Jurkat, Clone E6-1 (cell line): ENCODE measurements around the gene MOV10L1.
"Not testable (repeated sequence)": the region's sequence is repeated elsewhere in the genome, so short reads cannot be mapped to it uniquely, and the experiment has no call there.

ENCODE experiments used
- DNase-seq: peaks from one replicate; pipeline ENCODE4 v3.0.0-alpha.2; 2011; ENCODE audit warnings: low read depth, low spot score
- H3K4me3 ChIP-seq: 2 replicates; pipeline ENCODE4 v1.5.1; 2011; ENCODE audit warnings: mild to moderate bottlenecking, low read length, control low read depth, moderate library complexity

The MOV10L1 gene

DNA sequence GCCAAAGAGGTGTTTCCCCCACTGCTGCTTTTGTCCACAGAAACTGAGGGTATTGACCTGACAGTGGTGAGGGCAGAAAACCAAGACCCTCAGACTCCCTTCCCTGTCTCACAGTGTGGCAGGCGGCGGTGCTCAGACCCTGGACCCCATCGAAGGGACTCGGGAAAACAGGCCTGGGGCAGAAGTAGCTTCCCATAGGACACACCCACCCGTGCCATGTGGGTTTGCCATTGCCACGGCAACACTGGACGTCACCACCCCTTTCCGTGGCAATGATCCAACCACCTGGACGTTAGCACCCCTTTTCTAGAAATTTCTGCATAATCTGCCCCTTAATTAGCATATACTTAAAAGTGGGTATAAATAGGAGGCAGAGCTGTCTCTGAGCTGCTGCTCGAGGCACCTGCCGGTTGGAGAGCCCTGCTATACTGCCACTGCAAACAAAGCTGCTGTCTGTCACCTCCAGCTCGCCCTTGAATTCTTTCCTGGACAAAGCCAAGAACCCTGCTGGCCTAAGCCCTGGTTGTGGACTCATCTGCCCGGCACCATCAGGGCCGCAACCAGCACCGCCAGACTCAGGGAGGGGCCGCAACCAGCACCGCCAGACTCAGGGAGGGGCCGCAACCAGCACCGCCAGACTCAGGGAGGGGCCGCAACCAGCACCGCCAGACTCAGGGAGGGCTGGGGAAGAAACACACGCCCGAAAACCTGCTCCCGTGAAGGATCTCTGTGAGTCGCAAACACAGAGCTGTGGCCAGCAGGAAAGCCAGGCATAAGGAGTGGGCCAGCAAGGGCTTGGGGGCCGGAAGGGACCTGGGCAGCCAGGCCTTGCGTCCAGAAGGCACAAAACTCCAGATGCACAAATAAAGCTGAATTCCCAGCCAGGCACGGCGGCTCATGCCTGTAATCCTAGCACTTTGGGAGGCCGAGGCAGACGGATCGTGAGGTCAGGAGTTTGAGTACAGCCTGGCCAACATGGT, 15.0 kb upstream of the MOV10L1 start:
- H3K4me3 ChIP-seq, result no peak overlapping the region
- peak; percentile 3 for DNase-seq

DNA sequence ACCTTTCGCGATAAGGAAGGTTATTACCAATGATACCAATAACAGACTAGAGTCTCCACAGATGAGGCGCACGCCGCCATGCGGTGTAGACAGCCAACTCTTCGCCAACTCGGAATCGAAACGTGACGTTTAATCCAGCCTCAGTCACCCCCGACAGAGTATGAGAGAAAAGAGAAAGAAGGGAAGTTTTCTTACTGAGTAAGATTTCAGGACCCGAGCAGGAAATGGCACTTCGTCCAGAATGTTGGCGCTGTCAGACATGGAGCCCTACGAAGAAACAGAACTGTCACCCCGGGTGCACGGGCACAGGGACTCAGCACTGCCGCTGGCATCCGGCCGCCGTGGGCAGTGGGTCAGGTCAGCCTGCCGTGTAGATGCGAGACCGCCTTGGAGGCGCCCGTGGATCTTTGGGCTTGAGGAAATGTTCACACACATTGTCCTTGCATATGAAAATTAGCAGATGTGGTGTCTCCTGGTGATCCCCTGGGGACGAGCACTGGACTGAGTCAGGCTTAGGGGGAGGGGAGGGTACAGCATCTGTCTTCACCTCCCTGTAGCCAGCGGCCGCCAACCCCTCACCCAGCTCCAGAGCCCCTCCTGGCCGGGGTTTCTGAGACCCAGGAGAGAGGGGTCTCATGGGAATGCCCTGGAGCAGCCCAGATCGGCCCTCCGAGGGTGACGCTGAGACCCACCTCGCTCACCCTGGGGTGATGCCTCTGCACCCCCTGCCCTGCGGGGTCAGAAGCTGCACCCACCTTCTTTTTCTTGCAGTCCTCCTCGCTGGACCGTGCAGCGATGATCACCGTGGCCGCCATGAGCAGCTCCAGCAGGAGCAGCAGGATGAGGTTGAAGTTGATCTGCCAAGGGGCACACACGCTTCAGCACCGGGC, 12.9 kb upstream of the MOV10L1 start:
- H3K4me3 ChIP-seq, result no peak overlapping the region
- DNase-seq, result no peak

DNA sequence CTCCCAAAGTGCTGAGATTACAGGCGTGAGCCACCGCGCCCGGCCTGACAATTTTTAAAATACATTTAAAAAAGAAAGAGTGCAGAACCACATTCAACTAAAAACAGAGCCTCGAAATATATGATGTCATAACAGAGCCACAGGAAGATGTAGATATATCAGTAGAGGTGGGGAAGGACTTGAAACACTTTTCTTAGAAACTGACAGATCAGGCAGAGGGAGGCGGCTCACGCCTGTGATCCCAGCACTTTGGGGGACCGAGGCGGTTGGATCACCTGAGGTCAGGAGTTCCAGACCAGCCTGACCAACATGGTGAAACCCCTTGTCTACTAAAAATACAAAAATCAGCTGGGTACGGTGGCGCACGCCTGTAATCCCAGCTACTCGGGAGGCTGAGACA, 11.6 kb upstream of the MOV10L1 start:
- DNase-seq, result no peak
- H3K4me3 ChIP-seq, result no peak overlapping the region

DNA sequence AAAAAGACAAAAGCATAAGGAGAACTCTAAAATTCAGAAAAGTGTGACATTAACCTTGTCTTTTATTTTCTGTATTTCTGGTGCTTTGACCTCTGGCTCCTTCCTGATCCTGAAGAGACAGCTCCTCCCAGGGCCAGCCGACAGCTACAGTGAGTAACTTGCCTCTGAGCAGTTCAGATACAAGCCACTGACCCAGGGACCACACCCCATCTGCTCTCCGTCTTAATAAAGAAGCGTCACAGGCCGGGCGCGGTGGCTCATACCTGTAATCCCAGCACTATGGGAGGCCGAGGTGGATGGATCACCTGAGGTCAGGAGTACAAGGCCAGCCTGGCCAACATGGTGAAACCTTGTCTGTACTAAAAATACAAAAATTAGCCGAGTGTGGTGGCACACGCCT, 11.0 kb upstream of the MOV10L1 start:
- no peak overlapping the region for H3K4me3 ChIP-seq
- DNase-seq, result no peak

DNA sequence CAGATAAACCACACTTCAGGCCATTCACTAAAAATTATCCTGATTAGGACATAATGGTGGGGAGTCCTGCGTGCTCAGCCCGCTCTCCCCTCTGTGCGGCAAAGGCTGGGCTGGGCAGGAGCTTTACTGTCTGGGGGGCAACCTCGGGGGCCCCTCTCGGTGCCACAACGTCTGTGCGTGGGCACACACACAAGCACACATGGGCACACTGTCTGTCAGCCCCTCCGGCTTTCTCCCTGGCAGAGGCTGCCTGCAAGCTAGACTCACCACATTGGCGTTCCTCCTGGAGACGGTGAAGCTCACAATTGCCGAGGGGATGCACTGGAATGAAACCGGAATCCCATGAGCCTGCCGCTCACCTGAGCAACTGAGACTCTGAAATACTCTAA, 9.7 kb upstream of the MOV10L1 start:
- DNase-seq, result no peak
- H3K4me3 ChIP-seq, result no peak overlapping the region

DNA sequence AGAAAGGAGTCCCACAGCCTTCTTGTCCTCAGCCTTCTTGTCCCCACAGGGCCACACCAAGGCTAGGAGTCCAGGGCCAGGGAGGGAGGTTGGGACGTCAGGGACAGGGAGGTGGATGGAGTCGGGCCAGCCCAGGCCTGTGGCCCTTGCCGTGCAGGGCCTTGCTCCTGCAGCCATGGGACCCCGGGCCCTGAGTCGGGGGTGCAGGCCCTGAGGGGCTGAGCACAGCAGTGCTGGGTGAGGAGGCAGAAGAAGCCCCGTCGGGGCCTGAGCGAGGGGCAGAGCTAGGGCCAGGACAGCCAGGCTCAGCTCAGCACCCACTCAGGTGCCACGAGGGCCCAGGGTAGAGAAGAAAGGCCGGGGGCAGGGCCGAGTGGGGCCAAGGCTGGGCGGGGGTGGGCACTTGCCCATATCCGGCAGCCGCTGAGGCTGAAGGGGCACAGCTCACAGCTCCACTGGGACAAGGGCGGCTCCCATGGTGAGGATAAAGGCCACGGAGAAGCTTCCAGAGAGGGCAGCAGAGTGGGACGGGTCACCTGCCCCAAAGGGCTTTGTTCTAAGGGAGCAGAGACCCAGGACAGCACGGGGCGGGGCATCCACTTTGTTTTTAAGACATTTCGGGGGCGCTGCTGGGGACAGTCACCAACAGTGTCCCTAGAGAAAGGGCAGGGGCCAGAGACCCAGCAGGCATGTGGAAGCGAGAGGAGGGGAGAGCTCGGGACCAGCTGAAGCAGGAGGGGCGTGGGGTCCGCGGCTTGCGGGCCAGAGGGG, 8.2 kb upstream of the MOV10L1 start:
- no peak overlapping the region for H3K4me3 ChIP-seq
- DNase-seq, result no peak

DNA sequence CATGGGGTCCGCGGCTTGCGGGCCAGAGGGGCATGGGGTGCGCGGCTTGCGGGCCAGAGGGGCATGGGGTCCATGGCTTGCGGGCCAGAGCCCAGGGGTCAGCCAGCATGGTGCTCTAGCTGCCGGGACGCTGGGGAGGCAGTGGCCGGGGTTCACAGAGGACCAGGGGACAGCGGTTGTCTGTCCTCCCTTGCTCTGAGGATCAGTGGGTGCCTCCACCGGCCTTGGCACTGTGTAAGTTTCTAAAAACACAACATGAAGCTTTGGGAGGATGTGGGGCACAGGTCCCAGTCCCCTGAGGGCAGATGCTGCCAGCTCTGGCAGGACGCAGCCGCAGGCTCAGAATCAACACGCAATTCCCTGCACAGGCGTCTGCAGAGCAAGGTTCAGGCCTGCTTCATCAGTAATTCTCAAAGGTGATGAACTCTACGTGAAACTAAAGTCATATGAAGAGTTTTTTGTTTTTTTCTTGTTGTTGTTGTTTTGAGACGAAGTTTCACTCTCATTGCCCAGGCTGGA, 7.5 kb upstream of the MOV10L1 start:
- no peak for DNase-seq
- H3K4me3 ChIP-seq, result no peak overlapping the region

DNA sequence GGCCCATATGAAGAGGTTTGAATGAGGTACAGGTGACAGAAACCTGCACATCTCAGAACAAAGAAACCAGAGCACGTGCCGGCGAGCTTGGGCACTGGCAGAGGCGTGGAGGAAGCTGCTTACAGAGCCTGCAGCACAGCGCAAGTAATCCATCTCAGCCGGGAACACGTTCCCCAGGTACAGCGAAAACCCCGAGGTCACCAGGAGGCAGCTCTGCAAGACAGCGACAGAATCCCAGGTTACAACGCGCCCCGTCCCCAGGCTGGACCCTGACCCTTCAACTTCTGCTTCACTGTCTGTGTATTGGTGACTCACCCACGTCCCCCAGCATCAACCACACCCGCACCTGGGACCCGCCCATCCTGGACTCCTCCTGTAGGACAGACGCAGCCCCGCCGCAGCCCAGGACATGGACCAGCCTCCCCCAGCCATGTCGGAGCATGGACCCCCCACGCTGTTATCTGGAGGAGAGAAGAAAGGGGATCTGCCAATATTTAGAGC, 6.8 kb upstream of the MOV10L1 start:
- DNase-seq, result no peak
- H3K4me3 ChIP-seq, result no peak overlapping the region

DNA sequence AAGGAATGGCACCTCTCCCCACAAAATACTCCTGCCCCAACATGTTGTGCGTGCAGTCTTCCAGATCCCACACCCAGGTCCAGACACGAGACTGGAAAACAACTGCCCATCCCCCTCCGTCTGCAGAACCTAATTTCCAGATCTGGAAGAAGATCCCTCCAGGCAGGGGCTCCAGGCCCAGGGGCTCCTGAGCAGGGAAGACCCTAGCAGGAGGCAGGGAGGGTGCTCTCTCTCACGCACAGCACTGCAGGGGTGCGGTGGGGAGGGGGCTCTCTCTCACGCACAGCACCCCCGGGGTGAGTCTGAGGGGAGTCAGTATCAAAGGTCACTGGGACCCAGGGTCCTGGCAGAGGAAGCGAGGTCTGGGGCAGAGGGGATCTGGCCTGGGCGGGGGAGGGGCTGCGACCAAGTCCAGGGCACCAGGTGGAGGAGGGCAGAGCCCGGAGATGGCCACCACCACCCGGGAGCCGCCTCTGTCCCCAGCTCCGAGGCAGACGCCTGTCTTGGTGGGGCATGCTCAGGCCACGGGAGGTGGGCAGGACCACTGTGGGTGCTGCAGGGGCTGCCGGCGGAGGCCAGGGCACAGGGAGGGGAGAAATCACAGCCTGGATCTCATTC, 6.2 kb upstream of the MOV10L1 start:
- DNase-seq, result no peak
- H3K4me3 ChIP-seq, result no peak overlapping the region

DNA sequence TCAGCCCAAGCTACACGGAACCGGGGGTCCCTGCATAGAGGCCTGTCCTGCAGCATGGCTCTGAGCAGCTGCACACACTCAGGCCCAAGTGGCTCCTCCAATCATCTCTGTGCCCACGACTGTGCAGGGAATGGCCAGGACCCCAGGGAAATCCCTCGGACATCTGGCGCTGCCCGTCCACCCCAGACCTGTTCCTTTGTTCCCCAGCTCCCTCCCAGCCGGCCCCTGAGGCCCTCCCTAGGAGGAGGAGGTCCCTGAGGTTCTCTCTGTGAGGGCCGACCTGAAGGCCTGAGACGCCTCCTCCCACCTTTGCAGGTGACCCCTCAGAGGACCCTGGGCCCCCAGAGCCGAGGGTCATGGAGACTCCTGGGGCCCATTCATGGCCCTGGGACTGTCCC, 5.7 kb upstream of the MOV10L1 start:
- H3K4me3 ChIP-seq, result no peak overlapping the region
- DNase-seq, result no peak

DNA sequence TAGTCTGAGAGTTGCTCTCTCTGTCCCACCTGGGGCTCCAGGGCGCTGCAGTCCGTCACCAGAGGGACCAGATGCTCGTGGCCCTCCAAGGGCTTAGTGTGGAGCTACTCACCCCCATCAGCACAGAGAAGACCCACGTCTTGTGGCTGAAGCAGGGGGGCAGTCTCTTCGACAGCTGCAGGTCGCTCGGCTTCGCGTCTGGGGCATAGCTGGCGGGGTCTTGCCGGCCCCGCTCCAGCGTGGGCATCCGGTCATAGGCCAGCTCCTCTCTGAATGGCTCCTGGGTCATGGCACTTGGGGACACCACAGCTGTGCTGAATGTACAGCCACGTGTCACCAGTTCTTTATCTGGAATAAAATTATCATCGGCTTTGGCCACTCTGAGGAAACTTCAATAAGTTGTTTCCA, 5.2 kb upstream of the MOV10L1 start:
- H3K4me3 ChIP-seq, result no peak overlapping the region
- no peak for DNase-seq

DNA sequence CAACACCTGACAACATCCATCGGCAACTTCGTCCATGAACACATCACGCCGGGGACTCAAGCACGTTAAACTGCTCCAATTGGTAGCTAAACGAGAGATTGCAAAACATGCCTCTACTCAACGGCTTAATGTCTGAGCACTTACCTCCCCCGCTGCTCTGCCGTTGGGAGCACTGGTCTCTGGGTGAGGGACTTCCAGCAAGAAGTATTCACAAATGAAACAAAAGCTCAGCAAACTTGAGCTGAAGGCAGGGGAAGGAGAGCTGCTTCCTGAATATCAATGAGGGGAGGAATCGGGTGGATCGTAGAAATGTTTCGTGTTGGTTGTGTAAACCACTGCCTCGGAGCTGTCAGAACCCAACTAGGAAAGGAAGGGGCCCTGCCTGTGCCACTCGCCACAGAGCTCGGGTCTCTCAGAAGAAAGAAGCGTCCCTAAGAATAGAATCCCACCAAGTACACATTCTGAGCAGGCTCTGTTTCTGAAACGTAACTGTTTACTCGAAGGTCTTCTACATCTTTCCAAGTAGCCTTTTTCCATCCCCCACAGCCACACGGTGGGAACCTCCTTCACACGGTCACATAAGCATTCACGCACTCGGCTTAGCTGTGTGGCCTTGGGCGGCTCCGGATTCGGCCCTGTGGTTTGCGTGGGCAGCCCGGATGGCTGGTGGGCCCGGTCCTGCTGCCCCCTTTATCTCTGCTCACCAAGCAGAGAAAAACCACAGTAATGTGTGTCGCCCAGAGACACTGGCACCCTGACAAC, 4.4 kb upstream of the MOV10L1 start, which contains the start of gene MLC1:
MLC1 (minus strand) TSS at position 216 of the 762 bp plus-strand sequence. CDS start 524 bp downstream, outside the sequence.
- H3K4me3 ChIP-seq, result peak within 1 kb of the TSS; percentile 9
- peak; percentile 14 for DNase-seq

DNA sequence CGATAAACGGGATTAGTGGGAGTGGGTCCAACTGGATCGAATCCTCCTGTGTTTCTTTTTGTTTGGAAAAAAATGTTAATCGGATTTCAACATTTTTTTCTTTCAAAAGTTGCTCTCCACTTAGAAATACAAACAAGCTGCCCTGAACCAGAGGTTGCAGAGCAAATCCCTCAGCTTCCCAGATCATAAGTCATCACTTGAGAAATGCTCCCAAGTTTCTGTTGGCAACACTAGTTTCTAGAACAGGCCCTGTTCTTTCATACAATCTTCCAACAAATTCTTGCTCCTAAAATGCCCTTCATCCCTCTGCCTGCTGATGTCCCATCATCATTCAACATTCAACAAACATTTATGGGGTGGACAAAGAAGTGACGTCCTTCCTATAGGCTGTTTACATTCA, 3.3 kb upstream of the MOV10L1 start:
- DNase-seq, result no peak
- no peak overlapping the region for H3K4me3 ChIP-seq

DNA sequence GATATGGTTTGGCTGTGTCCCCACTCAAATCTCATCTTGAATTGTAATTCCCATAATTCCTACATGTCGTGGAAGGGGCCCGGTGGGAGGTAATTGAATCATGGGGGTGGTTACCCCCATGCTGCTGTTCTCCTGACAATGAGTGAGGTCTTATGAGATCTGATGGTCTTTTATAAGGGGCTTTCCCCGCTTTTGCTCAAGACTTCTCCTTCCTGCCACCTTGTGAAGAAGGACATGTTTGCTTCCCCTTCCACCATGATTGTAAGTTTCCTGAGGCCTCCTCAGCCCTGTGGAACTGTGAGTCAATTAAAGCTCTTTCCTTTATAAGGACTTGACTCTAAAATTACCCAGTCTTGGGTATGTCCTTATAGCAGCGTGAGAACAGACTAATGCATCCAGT, 2.8 kb upstream of the MOV10L1 start:
- not testable (repeated sequence) for DNase-seq, H3K4me3 ChIP-seq

DNA sequence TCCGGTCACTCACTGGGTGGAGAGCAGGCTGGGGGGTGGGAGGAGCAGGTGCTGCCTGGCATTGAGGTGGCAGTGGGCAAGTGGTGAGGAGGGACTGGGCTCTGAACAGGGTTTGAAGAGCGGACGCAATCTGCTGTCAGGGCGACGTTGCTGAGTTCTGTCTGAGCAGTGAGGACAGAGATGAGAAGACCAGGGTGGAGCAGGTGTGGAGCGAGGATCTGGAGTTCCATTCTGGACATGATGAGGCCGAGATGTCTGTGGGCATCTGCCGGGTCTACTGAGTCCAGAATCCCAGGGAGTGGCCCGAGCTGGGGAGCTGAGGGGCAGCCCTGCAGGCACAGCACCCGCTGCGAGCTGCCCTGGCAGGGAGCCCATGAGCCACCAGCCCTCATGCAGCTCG, 2.2 kb upstream of the MOV10L1 start:
- H3K4me3 ChIP-seq, result no peak overlapping the region
- no peak for DNase-seq

DNA sequence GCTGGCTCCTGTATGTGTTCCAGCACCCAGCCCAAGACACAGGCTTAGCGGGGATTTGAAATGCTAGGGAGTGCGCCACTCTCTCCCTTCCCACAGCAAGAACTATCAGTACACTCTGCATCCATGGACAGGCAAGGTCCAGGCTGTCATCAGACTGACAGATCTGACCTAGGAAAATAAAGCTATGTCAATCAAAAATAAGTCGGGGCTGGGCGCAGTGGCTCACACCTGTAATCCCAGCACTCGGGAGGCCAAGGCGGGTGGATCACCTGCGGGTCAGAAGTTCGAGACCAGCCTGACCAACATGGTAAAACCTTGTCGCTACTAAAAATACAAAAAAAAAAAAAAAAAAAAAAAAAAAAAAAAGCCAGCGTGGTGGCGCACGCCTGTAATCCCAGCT, 1.7 kb upstream of the MOV10L1 start:
- H3K4me3 ChIP-seq, result no peak overlapping the region
- DNase-seq, result no peak

DNA sequence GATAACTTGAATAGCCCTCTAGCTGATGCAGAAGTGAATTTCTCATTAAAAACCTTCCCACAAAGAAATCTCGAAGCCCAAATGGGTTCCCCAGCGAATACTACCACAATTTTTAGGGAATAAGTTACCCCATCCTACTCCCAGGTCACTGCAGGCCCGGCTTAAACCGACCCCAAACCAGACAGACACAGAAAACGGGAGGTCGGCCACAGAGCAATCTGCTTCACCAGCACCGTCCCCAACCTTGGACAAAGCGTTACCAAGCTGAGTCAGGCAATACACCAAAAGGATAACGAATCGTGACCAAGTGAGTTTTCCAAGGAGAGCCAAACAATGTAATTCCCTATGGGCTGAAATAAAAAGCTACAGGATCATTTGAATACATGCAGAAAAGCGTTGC, 575 bp upstream of the MOV10L1 start:
- no peak overlapping the region for H3K4me3 ChIP-seq
- no peak for DNase-seq

DNA sequence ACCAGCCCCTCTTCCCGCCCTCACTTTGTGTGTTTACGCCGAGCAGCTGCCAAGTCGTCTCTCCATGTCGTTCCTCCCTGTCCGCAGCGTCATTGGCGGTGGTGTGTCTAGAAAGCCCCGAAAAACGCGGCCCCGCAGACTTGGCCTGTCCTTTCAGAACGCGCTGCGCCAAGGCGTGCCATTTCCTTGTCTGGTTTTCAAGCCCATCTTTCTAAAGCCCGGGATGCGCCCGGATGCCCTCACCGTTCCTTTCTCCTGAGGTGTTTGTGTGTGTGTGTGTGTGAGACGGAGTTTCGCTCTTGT, 557 bp downstream of the MOV10L1 start:
- no peak overlapping the region for H3K4me3 ChIP-seq
- DNase-seq, result no peak
